ENCODE data around the gene GNG4. TPM values are rescaled to one million over a fixed set of nuclear protein-coding genes. Genes with fewer than 3 reads are reported as not detected.
"Not testable (repeated sequence)": the region's sequence is repeated elsewhere in the genome, so short reads cannot be mapped to it uniquely, and the experiment has no call there.

GNG4 gene
- total and polyA plus RNA-seq, 2 donors (not counting 1 experiment from before 2014, with no cell fraction given) = 0.52 TPM; not detected in 1

GRCh38 chr1:235549351-235550139 is 100.0 kb downstream of the GNG4 start:
- H3K27ac Mint-ChIP-seq = no peak overlapping the region
- no peak overlapping the region for H3K9ac ChIP-seq (ENCODE audit: low read length)
- CTCF ChIA-PET = no interaction called here

GRCh38 chr1:235546369-235547155 is 103.0 kb downstream of the GNG4 start:
- H3K9ac ChIP-seq (ENCODE audit: low read length); H3K4me1 ChIP-seq (ENCODE audit: control insufficient read depth in 2 of 2, insufficient read depth in 2 of 2, low read length in 2 of 2); H2AFZ ChIP-seq (ENCODE audit: insufficient read depth, low read depth, low read length, poor library complexity, severe bottlenecking); H4K20me1 ChIP-seq (ENCODE audit: control insufficient read depth, insufficient read depth, low read length, poor library complexity, severe bottlenecking); H3K4me2 ChIP-seq (replicated peaks; ENCODE audit: low read depth, low read length, poor library complexity, severe bottlenecking); ATAC-seq (ENCODE audit: low read depth); H3K79me2 ChIP-seq (ENCODE audit: control insufficient read depth, insufficient read depth, low read length); H3K27ac ChIP-seq (ENCODE audit: low read length in 2 of 2); CTCF ChIA-PET; H3K9me3 ChIP-seq (ENCODE audit: control extremely low read depth in 1 of 3, control insufficient read depth in 2 of 3, insufficient read depth in 1 of 3, low read length in 2 of 3); H3K36me3 ChIP-seq (replicated peaks in 1 of 2; ENCODE audit: control extremely low read depth in 1 of 2, control insufficient read depth in 1 of 2, extremely low read depth in 1 of 2, insufficient read depth in 2 of 2, low read length in 1 of 2); H3K4me3 Mint-ChIP-seq; H3K27ac Mint-ChIP-seq; H3K27me3 ChIP-seq (replicated peaks in 1 of 4; ENCODE audit: control extremely low read depth in 1 of 4, control insufficient read depth in 3 of 4, insufficient read depth in 4 of 4, low read length in 3 of 4); POLR2A ChIA-PET; H3K4me1 Mint-ChIP-seq; H3K4me3 ChIP-seq (ENCODE audit: control extremely low read depth in 1 of 5, extremely low read depth in 1 of 5, insufficient read depth in 1 of 5, low read depth in 2 of 5, low read length in 4 of 5); H3K27me3 Mint-ChIP-seq; H3K9me3 Mint-ChIP-seq (ENCODE audit: insufficient read depth); intact Hi-C loops (cut with micrococcal nuclease); DNase-seq: not testable (repeated sequence)
- 52% methylated on average over 8 of the region's 10 CpGs for WGBS (ENCODE audit: insufficient coverage)

More at GRCh38 chr1:235549351-235550139, 100.0 kb downstream of the GNG4 start:
- no peak for DNase-seq
- ATAC-seq (ENCODE audit: low read depth) = no peak
- TF ChIP-seq EZH2 (IDR thresholded peaks at IDR 0.05; ENCODE audit: borderline replicate concordance, insufficient read depth, low read depth, low read length, poor library complexity, severe bottlenecking) (no peak), CTCF (IDR thresholded peaks at IDR 0.05) (no peak)
- no peaks in the 10 kb centered on the region for H3K4me1 ChIP-seq (ENCODE audit: control insufficient read depth in 2 of 2, insufficient read depth in 2 of 2, low read length in 2 of 2)
- peaks cover 0 to 5% (median 0%) of the 10 kb centered on the region in 3 donors for H3K9me3 ChIP-seq (ENCODE audit: control extremely low read depth in 1 of 3, control insufficient read depth in 2 of 3, insufficient read depth in 1 of 3, low read length in 2 of 3)
- 78% methylated on average over 6 of the region's 13 CpGs for whole genome bisulfite sequencing (ENCODE audit: insufficient coverage)
- intact Hi-C loops (cut with micrococcal nuclease) = no loop called here
- Mint-ChIP-seq H3K27me3 (peaks cover 8% of the 10 kb centered on the region), H3K4me3 (no peak overlapping the region), H3K9me3 (ENCODE audit: insufficient read depth) (no peaks in the 10 kb centered on the region), H3K4me1 (no peaks in the 10 kb centered on the region)
- H3K4me2 ChIP-seq (replicated peaks; ENCODE audit: low read depth, low read length, poor library complexity, severe bottlenecking) = no peak overlapping the region
- POLR2A ChIA-PET = no interaction called here
- H3K4me3 ChIP-seq (ENCODE audit: control extremely low read depth in 1 of 5, extremely low read depth in 1 of 5, insufficient read depth in 1 of 5, low read depth in 2 of 5, low read length in 4 of 5) = no peak overlapping the region
- H3K36me3 ChIP-seq (replicated peaks in 1 of 2; ENCODE audit: control extremely low read depth in 1 of 2, control insufficient read depth in 1 of 2, extremely low read depth in 1 of 2, insufficient read depth in 2 of 2, low read length in 1 of 2) = no peaks in the 10 kb centered on the region
- no peak overlapping the region for H3K27ac ChIP-seq (ENCODE audit: low read length in 2 of 2)
- H3K79me2 ChIP-seq (ENCODE audit: control insufficient read depth, insufficient read depth, low read length) = no peaks in the 10 kb centered on the region
- no peaks in the 10 kb centered on the region for H4K20me1 ChIP-seq (ENCODE audit: control insufficient read depth, insufficient read depth, low read length, poor library complexity, severe bottlenecking)
- H3K27me3 ChIP-seq (replicated peaks in 1 of 4; ENCODE audit: control extremely low read depth in 1 of 4, control insufficient read depth in 3 of 4, insufficient read depth in 4 of 4, low read length in 3 of 4) = peaks cover 0 to 8% (median 0%) of the 10 kb centered on the region in 4 experiments
- H2AFZ ChIP-seq (ENCODE audit: insufficient read depth, low read depth, low read length, poor library complexity, severe bottlenecking) = no peak overlapping the region

Data from B cell (primary cell).